Upper lobe of right lung (tissue), 1 donor: ENCODE data around the gene TAOK1. TPM values are rescaled to one million over a fixed set of nuclear protein-coding genes. Genes with fewer than 3 reads are reported as not detected.

Experiments used
- ATAC-seq: fragments of 200-7000 bp; cut with Tn5 transposase; one replicate; pipeline ENCODE4 v1.9.1; 2020; ENCODE audit warnings: mild to moderate bottlenecking, moderate library complexity
- DNase-seq: peaks from one replicate; pipeline ENCODE4 v3.0.0-alpha.2; 2020
- H3K27ac ChIP-seq: fragments of 200-600 bp; one replicate; pipeline ENCODE4 v1.8.0; 2022
- H3K27me3 ChIP-seq: fragments of 200-600 bp; one replicate; pipeline ENCODE4 v1.8.0; 2022; ENCODE audit warnings: mild to moderate bottlenecking
- H3K36me3 ChIP-seq: fragments of 200-600 bp; one replicate; pipeline ENCODE4 v1.8.0; 2022
- H3K4me1 ChIP-seq: fragments of 200-600 bp; one replicate; pipeline ENCODE4 v1.8.0; 2022
- H3K4me3 ChIP-seq: fragments of 200-600 bp; one replicate; pipeline ENCODE4 v1.8.0; 2022; ENCODE audit warnings: mild to moderate bottlenecking
- H3K9me3 ChIP-seq: fragments of 200-600 bp; one replicate; pipeline ENCODE4 v1.8.0; 2022
- intact Hi-C: fragments of 100-400 bp; cut with DNase I; formaldehyde crosslinking; loops from one replicate; pipeline ENCODE4 v1.11.0; 2022
- total RNA-seq: library from RNA; stranded (reverse); fragmentation: NEBNext Ultra II Directional; extraction: Animal tissue kit (Norgen Biotek cat#: 25700); gene quantifications from one replicate; pipeline ENCODE4 v1.2.1, GENCODE V29; 2021
- TF ChIP-seq, protein P1 (sequence below): fragments of 200-600 bp; IDR thresholded peaks from one replicate; pipeline ENCODE4 v1.8.0; 2022; ENCODE audit warnings: antibody characterized with exemption
- donor health status: DM: no; HTN: yes; CAD: no; lungs with severe emphysema.

TAOK1 gene
- total RNA-seq, 1 donor from 2014 or later = 60.2 TPM

DNA sequence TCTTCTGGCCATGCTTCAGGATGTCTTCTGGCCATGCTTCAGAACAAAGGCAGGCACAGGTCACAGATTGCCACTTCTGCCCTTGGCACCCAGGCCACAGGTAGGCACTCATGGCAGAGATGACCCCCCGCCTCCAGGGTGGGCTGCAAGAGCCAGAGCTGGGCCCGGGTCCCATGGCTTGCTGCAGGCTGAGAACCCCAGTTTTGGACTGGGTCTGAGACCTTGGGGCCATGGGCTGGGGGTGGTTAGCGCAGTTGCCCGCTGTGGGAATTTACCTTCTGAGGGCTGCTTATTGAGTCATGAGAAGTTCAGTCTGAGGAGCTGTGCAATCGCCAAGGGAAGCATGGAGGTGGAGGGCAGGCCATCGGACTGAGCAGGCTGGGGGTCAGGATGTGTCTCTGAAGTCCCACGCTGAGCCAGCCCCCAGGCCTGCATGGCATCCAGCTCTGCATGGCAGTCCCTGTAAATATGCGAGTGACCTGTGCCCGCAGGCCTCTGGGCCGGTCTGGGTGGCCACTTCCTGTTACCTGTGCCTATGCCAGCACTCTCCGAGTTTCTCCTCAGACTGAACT, 204.4 kb downstream of the TAOK1 start:
- H3K4me1 ChIP-seq = peaks cover 38% of the 10 kb centered on the region
- no peak overlapping the region for H3K4me3 ChIP-seq
- TF ChIP-seq, protein P1, sequence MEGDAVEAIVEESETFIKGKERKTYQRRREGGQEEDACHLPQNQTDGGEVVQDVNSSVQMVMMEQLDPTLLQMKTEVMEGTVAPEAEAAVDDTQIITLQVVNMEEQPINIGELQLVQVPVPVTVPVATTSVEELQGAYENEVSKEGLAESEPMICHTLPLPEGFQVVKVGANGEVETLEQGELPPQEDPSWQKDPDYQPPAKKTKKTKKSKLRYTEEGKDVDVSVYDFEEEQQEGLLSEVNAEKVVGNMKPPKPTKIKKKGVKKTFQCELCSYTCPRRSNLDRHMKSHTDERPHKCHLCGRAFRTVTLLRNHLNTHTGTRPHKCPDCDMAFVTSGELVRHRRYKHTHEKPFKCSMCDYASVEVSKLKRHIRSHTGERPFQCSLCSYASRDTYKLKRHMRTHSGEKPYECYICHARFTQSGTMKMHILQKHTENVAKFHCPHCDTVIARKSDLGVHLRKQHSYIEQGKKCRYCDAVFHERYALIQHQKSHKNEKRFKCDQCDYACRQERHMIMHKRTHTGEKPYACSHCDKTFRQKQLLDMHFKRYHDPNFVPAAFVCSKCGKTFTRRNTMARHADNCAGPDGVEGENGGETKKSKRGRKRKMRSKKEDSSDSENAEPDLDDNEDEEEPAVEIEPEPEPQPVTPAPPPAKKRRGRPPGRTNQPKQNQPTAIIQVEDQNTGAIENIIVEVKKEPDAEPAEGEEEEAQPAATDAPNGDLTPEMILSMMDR = no peak
- DNase-seq (peak; percentile 62), ATAC-seq (no peak)
- H3K27ac ChIP-seq = no peak overlapping the region
- intact Hi-C loops = no loop called here
- no peaks in the 10 kb centered on the region for H3K9me3 ChIP-seq
- H3K36me3 ChIP-seq = no peaks in the 10 kb centered on the region
- no peaks in the 10 kb centered on the region for H3K27me3 ChIP-seq

DNA sequence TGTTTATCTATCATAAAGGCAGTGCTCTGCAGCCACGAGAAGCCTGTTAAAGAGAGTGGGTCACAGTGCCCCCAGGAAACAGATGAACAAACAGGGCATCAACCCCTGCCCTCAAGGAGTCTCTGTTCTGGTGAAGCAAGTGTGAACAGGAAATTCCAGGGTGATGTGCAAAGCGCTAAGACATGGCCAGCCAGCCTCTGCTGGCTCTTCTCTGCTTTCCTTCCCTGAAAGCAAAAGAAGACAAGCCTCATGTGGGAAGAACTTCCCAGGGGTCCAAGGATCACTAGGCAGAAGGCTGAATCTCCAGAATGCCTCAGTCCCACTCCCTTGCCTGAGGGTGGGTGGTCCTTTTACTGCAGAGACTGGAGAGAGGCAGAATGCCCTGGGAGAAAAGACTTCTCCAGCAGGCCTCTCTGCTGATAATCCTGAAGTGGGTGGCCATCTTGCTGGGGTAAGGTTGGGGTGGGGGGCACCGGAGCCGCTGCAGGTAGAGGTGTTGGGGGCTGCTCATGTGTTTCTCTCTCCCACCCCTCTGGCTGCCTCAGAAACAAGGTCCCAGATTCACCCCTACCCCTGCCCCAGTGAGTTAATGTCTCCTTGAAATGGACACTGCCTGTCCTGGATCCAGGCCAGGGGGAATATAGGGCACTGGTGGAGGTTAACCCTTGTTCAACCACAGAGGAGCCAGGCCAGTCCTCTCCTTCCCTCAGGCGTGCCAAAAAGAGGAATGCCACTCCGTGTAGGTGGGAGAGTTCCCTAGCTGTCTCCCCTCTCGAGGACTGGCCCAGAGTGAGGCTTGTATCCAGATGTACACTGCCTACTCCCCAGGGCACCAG, 205.2 kb downstream of the TAOK1 start:
- Histone ChIP-seq H3K4me1 (peaks cover 31% of the 10 kb centered on the region), H3K36me3 (no peaks in the 10 kb centered on the region), H3K9me3 (no peaks in the 10 kb centered on the region), H3K27ac (no peak overlapping the region), H3K4me3 (no peak overlapping the region), H3K27me3 (no peaks in the 10 kb centered on the region)
- TF ChIP-seq, protein P1 = no peak
- no peak for DNase-seq
- no peak for ATAC-seq
- intact Hi-C loops = no loop called here

DNA sequence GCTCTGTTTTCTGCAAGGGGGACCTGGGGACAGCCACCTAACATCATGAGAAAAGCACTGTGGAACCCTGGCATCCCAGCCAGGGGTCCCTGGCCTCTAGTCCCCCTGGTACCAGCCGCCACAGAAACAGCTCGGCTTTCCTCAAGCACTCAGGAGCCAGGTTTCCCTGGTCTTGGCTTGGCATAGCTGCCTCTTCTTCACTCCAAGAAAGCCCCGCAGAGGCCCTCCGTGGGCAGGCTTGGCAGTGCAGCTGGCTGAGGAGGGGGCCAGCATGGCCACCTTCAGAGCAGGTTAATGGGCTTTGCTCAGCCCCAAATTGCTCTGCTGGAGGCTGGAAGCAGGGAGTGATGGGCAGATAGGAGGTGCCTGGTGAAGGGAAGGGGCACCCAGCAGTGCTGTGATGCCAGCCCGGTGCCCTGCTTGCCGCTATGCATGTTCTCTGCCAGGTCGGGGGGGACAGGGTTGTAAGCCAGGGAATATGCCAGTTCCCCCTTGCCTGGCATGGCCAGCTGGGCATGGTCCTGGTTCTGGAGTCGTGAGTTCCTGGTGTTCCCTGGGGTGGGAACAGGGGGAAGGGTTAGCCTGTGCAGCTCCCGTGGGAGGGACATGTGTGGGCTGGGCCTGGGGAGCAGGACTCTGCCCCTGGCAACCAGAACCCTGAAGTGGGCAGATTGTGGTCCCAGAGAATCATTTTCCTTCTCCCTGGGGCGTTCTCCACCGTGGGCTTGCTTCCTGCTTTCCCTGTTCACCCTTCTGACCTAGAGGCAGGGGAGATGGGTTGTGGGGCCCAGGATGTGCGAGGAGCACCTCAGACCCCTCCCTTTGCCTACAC, 206.0 kb downstream of the TAOK1 start:
- H3K27me3 ChIP-seq = no peaks in the 10 kb centered on the region
- peaks cover 23% of the 10 kb centered on the region for H3K4me1 ChIP-seq
- H3K36me3 ChIP-seq = no peaks in the 10 kb centered on the region
- intact Hi-C loops = no loop called here
- no peak overlapping the region for H3K4me3 ChIP-seq
- TF ChIP-seq, protein P1 = no peak
- DNase-seq (no peak), ATAC-seq (no peak)
- no peak overlapping the region for H3K27ac ChIP-seq
- H3K9me3 ChIP-seq = no peaks in the 10 kb centered on the region

DNA sequence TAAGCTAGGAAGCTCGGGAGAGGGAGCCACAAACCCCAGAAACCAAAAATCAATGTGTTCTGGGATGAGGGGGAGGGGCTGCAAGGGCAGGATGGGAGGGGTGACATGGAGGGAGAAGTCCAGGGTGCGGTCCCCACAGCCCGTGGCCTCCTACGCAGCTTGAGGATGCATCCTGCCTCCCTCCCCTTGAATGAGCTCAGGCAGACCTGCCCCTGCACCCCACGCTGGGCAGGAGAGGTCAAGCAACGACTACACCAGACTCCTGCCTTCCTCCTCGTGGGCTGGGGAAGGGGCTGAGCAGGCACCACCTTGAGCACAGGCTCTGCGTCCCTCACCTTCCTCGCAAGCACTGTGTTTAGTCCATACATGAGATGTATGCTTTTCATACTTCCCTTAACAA, 206.6 kb downstream of the TAOK1 start:
- Histone ChIP-seq H3K36me3 (no peaks in the 10 kb centered on the region), H3K9me3 (no peaks in the 10 kb centered on the region), H3K27me3 (no peaks in the 10 kb centered on the region), H3K27ac (no peak overlapping the region), H3K4me1 (peaks cover 16% of the 10 kb centered on the region), H3K4me3 (no peak overlapping the region)
- no peak for ATAC-seq
- DNase-seq = no peak
- TF ChIP-seq, protein P1 = no peak
- intact Hi-C loops = no loop called here

DNA sequence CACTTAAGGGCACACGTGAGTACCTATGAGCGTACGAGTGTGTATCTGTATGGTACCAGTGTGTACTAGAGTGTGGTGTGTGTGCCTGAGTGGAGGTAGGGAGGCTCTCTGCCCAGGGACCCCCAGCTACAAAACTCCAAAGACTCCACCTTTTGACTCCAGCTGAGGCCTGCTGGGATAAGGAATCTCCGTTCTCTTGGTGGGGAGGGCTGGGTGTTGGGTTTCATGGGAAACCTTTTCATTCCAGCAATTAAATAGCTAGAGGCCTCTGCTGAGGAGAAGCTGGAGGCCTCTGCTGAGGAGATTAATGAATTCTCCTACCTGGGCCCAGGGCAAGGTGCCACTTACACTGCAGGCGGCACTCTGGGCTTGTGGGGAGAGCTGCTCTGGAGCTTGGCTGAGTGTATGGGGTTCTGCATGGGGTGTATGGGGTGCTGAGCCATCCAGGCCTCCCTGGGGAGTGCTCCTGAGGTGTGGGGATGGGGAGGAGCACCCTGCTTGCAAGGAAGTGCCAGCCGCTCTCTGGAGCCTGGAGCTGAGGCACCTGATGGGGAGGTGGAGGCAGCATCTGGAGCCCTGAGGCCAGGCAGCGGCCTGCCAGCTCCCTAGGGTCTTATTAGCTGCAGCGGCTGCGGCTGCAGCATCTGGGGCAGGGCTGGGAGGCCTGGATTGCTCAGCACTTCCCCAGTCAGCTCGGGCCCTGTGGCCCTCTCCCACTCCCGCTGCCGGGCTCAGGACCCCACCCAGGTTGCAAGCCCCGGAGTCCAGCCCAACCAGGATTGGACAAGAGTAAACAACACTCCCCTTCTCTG, 207.4 kb downstream of the TAOK1 start:
- no peak overlapping the region for H3K27ac ChIP-seq
- DNase-seq (no peak), ATAC-seq (no peak)
- H3K4me3 ChIP-seq = no peak overlapping the region
- TF ChIP-seq, protein P1 = no peak
- intact Hi-C loops = no loop called here
- no peaks in the 10 kb centered on the region for H3K36me3 ChIP-seq
- H3K9me3 ChIP-seq = no peaks in the 10 kb centered on the region
- no peaks in the 10 kb centered on the region for H3K27me3 ChIP-seq
- peaks cover 9% of the 10 kb centered on the region for H3K4me1 ChIP-seq
